Panc1 (cell line): ENCODE results near the gene SLFN12. TPM values are rescaled to one million over a fixed set of nuclear protein-coding genes. Genes with fewer than 3 reads are reported as not detected.
"Not testable (repeated sequence)": the region's sequence is repeated elsewhere in the genome, so short reads cannot be mapped to it uniquely, and the experiment has no call there.

ENCODE experiments used
- ATAC-seq: fragments of 200-7000 bp; cut with Tn5 transposase; 2 replicates; pipeline ENCODE4 v1.9.1; 2020; ENCODE audit warnings: mild to moderate bottlenecking, moderate library complexity
- BruUV-seq: library from RNA; stranded (reverse); fragments of 400-500 nt; replicated peaks from 2 replicates; lab custom pipeline; 2021; lab: Mats Ljungman, UMichigan
- CTCF ChIA-PET: fragments of 300-600 bp; sonication (Branson Sonifier 250); formaldehyde crosslinking; loops from one replicate; lab custom pipeline; 2022; ENCODE audit warnings: antibody characterized with exemption; lab: Charles Lee
- POLR2A ChIA-PET: fragments of 300-600 bp; sonication (Branson Sonifier 250); formaldehyde crosslinking; loops from one replicate; lab custom pipeline; 2022; ENCODE audit warnings: antibody characterized with exemption; lab: Charles Lee
- DNase-seq: peaks from one replicate; pipeline ENCODE4 v3.0.0-alpha.2; 2010; ENCODE audit warnings: low read depth, low spot score
- H3K27ac ChIP-seq: 2 replicates; pipeline ENCODE4 v1.5.1; 2011; ENCODE audit warnings: mild to moderate bottlenecking, low read length, inconsistent platforms
- H3K27me3 ChIP-seq: fragments of 200-500 bp; sonication (Bioruptor generic); 2 replicates; pipeline ENCODE4 v1.6.0; 2014; ENCODE audit warnings: low read length, inconsistent platforms; ENCODE audit not compliant: control insufficient read depth, insufficient read depth
- H3K36me3 ChIP-seq: fragments of 200-500 bp; sonication (Bioruptor generic); 2 replicates; pipeline ENCODE4 v1.5.1; 2014; ENCODE audit warnings: inconsistent platforms, mild to moderate bottlenecking, low read length, moderate library complexity; ENCODE audit not compliant: control insufficient read depth, insufficient read depth
- H3K4me1 ChIP-seq: 2 replicates; pipeline ENCODE4 v1.5.1; 2011; ENCODE audit warnings: inconsistent platforms, mild to moderate bottlenecking, low read length, moderate library complexity; ENCODE audit not compliant: control insufficient read depth, insufficient read depth
- H3K4me3 ChIP-seq, 2 experiments: 2 replicates each; pipeline ENCODE4 v1.5.1; 2011 to 2012; ENCODE audit warnings: low read depth in 2 of 2, low read length in 2 of 2, mild to moderate bottlenecking in 2 of 2, inconsistent platforms in 1 of 2, moderate library complexity in 1 of 2
- H3K9me3 ChIP-seq: fragments of 200-500 bp; sonication (Bioruptor generic); 2 replicates; pipeline ENCODE4 v1.5.1; 2014; ENCODE audit warnings: low read depth, mild to moderate bottlenecking, inconsistent platforms, low read length, moderate library complexity; ENCODE audit not compliant: control insufficient read depth, insufficient read depth
- POLR2AphosphoS5 ChIP-seq: IDR thresholded peaks from 2 replicates; pipeline ENCODE4 v1.6.1; 2012; ENCODE audit warnings: mild to moderate bottlenecking, low read depth, low read length, moderate library complexity
- SIN3A ChIP-seq: IDR thresholded peaks from 2 replicates; pipeline ENCODE4 v1.6.1; 2012; ENCODE audit warnings: low read depth, mild to moderate bottlenecking, low read length, moderate library complexity, borderline replicate concordance; ENCODE audit not compliant: insufficient read depth
- TCF7L2 ChIP-seq: IDR thresholded peaks from 2 replicates; pipeline ENCODE4 v1.6.1; 2011; ENCODE audit warnings: mild to moderate bottlenecking, low read depth, low read length, inconsistent platforms
- in situ Hi-C: cut with HindIII; loops from 2 replicates; pipeline ENCODE4 v1.10.0; 2016; ENCODE audit warnings: low sequenced_read_pairs, low pct_unique_long_range_greater_than_20kb
- intact Hi-C: fragments of 100-400 bp; cut with micrococcal nuclease; formaldehyde crosslinking; loops from one replicate; pipeline ENCODE4 v1.10.0; 2022; ENCODE audit not compliant: unreplicated experiment
- total RNA-seq: library from RNA; stranded (reverse); gene quantifications from one replicate; pipeline ENCODE4 v1.2.1, GENCODE V29; 2021; ENCODE audit not compliant: unreplicated experiment
- TF ChIP-seq, protein P1 (sequence below), 2 experiments: IDR thresholded peaks; 2 replicates each; pipeline ENCODE4 v1.6.1; 2011 to 2012; ENCODE audit warnings: low read depth in 2 of 2, control low read depth in 1 of 2, low read length in 1 of 2, mild to moderate bottlenecking in 1 of 2, moderate library complexity in 1 of 2; ENCODE audit not compliant: insufficient read depth in 1 of 2
- TF ChIP-seq, protein P2 (sequence below): fragments of 450-650 bp; IDR thresholded peaks from 2 replicates; pipeline ENCODE4 v1.5.1; 2017; ENCODE audit warnings: mild to moderate bottlenecking

Gene SLFN12
- total RNA-seq, 1 experiment from 2014 or later = 35.2 TPM

DNA sequence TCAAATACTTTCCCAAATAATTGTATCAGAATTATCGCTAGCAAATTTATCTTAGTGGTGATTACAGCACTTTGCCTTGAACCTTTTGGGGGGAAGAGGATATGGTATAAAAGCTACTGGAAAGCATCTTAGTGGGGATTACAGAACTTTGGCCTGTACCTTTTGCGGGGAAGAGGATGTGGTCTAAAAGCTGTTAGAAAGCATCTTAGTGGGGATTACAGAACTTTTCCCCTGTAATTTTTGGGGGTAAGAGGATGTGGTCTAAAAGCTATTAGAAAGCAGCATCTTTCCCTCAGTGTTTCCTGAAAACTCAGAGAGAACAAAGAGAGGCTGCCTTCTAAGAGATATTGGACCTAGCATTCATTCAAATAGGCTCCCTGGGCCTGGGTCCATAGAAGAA is 4.1 kb downstream of the SLFN12 start:
- in situ Hi-C loops = no loop called here
- intact Hi-C loops = no loop called here
- ATAC-seq (no peak), DNase-seq (no peak)
- ChIA-PET CTCF (no interaction called here), POLR2A (no interaction called here)
- Histone ChIP-seq H3K27me3 (no peaks in the 10 kb centered on the region), H3K4me3 (no peak overlapping the region), H3K4me1 (peaks cover 18% of the 10 kb centered on the region), H3K27ac (no peak overlapping the region), H3K9me3 (no peaks in the 10 kb centered on the region), H3K36me3 (no peaks in the 10 kb centered on the region)
- TF ChIP-seq SIN3A (no peak), POLR2AphosphoS5 (no peak), TCF7L2 (no peak)
- TF ChIP-seq, protein P1, sequence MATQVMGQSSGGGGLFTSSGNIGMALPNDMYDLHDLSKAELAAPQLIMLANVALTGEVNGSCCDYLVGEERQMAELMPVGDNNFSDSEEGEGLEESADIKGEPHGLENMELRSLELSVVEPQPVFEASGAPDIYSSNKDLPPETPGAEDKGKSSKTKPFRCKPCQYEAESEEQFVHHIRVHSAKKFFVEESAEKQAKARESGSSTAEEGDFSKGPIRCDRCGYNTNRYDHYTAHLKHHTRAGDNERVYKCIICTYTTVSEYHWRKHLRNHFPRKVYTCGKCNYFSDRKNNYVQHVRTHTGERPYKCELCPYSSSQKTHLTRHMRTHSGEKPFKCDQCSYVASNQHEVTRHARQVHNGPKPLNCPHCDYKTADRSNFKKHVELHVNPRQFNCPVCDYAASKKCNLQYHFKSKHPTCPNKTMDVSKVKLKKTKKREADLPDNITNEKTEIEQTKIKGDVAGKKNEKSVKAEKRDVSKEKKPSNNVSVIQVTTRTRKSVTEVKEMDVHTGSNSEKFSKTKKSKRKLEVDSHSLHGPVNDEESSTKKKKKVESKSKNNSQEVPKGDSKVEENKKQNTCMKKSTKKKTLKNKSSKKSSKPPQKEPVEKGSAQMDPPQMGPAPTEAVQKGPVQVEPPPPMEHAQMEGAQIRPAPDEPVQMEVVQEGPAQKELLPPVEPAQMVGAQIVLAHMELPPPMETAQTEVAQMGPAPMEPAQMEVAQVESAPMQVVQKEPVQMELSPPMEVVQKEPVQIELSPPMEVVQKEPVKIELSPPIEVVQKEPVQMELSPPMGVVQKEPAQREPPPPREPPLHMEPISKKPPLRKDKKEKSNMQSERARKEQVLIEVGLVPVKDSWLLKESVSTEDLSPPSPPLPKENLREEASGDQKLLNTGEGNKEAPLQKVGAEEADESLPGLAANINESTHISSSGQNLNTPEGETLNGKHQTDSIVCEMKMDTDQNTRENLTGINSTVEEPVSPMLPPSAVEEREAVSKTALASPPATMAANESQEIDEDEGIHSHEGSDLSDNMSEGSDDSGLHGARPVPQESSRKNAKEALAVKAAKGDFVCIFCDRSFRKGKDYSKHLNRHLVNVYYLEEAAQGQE (IDR thresholded peaks at IDR 0.05; ENCODE audit: insufficient read depth in 1 of 2, low read depth in 2 of 2, low read length in 1 of 2) = no peak
- TF ChIP-seq, protein P2, sequence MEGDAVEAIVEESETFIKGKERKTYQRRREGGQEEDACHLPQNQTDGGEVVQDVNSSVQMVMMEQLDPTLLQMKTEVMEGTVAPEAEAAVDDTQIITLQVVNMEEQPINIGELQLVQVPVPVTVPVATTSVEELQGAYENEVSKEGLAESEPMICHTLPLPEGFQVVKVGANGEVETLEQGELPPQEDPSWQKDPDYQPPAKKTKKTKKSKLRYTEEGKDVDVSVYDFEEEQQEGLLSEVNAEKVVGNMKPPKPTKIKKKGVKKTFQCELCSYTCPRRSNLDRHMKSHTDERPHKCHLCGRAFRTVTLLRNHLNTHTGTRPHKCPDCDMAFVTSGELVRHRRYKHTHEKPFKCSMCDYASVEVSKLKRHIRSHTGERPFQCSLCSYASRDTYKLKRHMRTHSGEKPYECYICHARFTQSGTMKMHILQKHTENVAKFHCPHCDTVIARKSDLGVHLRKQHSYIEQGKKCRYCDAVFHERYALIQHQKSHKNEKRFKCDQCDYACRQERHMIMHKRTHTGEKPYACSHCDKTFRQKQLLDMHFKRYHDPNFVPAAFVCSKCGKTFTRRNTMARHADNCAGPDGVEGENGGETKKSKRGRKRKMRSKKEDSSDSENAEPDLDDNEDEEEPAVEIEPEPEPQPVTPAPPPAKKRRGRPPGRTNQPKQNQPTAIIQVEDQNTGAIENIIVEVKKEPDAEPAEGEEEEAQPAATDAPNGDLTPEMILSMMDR = no peak
- BruUV-seq = no TSS peak

DNA sequence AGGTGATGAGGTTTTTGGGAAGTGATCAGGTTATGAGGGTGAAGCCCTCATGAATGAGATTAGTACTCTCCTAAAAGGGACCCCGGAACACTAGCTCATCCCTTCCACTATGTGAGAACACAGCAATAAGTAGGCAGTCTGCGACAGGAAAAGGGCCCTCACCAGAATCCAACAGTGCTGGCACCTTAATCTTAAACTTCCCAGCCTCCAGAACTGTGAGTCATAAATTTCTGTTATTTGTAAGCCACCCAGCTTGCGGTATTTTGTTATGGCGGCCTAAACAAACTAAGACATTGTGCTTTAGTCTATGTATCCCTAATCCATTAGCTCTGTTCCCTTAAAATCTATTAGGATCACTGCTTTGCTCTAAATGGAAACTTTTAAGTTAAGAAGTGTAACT is 8.5 kb downstream of the SLFN12 start:
- TF ChIP-seq, protein P2 = no peak
- Histone ChIP-seq H3K27me3 (no peaks in the 10 kb centered on the region), H3K4me3 (no peak overlapping the region), H3K36me3 (peaks cover 5% of the 10 kb centered on the region; the same call in 1 of the 2 replicates), H3K4me1 (no peaks in the 10 kb centered on the region), H3K9me3 (no peaks in the 10 kb centered on the region), H3K27ac (no peak overlapping the region)
- CTCF ChIA-PET = no interaction called here
- intact Hi-C loops (no loop called here), in situ Hi-C loops (no loop called here)
- no TSS peak for BruUV-seq
- no peak for DNase-seq
- no peak for ATAC-seq
- POLR2A ChIA-PET = no interaction called here

DNA sequence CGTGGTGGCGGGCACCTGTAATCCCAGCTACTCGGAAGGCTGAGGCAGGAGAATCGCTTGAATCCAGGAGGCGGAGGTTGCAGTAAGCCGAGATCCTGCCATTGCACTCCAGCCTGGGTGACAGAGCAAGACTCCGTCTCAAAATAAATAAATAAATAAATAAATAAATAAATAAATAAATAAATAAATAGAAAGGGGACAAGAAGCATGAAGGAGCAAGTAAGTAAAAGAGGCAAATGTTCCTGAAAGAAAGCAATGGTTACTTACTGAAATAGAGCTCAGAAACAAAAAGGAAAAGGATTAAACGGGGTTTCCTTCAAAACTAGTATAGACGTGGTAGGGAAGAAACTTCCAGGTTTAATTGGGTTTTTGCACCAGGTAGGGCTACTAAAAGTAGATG is 11.2 kb downstream of the SLFN12 start:
- DNase-seq, intact Hi-C loops, BruUV-seq, H3K4me1 ChIP-seq, in situ Hi-C loops, H3K9me3 ChIP-seq, H3K27ac ChIP-seq, H3K27me3 ChIP-seq, POLR2A ChIA-PET, ATAC-seq, CTCF ChIA-PET, H3K4me3 ChIP-seq, H3K36me3 ChIP-seq: not testable (repeated sequence)
